GM10248 (cell line): ENCODE results near the gene SHANK1.

Source experiments
- CTCF ChIA-PET: fragments of 300-600 bp; sonication (Branson Sonifier 250); formaldehyde crosslinking; extraction: SDS; loops from one replicate; lab custom pipeline; 2021; ENCODE audit warnings: antibody characterized with exemption; lab: Yijun Ruan, JAX
- POLR2A ChIA-PET: fragments of 350-650 bp; sonication (Branson Sonifier 250); formaldehyde crosslinking; extraction: SDS; loops from one replicate; lab custom pipeline; 2020; ENCODE audit warnings: antibody characterized with exemption; lab: Yijun Ruan, JAX
- DNase-seq: peaks from one replicate; pipeline ENCODE4 v3.0.0; 2012; ENCODE audit errors: extremely low spot score
- CTCF ChIP-seq: IDR thresholded peaks from 2 replicates; pipeline ENCODE4 v1.5.1; 2012; ENCODE audit warnings: mild to moderate bottlenecking, low read depth; ENCODE audit errors: extremely low read depth, missing control alignments, control extremely low read depth

The SHANK1 gene

DNA sequence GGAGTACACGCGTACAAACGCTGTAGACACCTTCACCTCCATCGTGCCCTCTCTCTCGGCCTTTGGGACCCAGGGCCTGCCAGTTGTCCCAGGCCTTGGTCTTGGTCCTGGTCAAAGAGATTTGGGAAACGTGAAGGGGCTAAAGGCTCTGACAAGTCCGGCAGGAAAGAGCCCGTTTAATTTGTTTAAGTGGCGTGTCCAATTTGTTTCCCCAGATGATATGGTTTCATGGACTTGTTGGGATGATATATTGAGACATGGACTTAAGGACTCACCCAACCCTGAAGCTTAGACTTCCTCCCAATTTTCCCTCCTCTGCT lies 6.3 kb upstream of the SHANK1 start:
- CTCF ChIA-PET = interaction anchor here (1.2 kb wide), 1 partner anchor 370 kb away, joined by 3 read pairs; no protein-coding TSS in a partner anchor
- no peak for TF ChIP-seq CTCF
- DNase-seq = no peak
- POLR2A ChIA-PET = no interaction called here

GRCh38 chr19:50725218-50725910 lies 5.8 kb upstream of the SHANK1 start:
- ChIA-PET CTCF (interaction anchor here (0.9 to 1.6 kb wide), 12 partner anchors 9 to 397 kb away, joined by 3 to 9 read pairs (median 5); partner anchors contain the start of gene KCNC3), POLR2A (no interaction called here)
- DNase-seq = no peak
- TF ChIP-seq CTCF = no peak

DNA sequence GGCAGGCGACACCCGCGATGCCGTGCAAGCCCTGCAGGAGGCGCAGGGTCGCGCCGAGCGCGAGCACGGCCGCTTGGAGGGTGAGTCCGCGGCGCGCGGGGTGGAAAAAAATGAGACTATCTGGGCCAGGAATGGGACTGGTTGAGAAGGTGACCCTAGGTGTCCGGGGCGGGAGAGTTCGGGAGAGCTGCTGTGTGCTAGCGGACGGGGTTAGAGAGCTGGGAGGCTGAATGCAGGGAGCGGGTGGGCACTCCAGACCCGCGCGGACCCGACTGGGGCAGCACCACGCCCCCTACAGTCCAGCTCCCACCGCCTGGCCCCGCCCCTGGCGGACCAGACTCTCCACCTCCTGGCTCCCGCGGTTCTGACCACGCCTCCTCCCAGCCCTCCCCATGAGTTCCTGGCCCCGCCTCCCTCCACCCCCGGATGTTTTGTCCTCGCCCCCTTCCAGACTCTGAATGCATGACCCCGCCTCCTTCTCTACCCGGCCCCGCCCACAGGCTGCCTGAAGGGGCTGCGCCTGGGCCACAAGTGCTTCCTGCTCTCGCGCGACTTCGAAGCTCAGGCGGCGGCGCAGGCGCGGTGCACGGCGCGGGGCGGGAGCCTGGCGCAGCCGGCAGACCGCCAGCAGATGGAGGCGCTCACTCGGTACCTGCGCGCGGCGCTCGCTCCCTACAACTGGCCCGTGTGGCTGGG lies 5.1 kb upstream of the SHANK1 start:
- TF ChIP-seq CTCF = peak; percentile 46
- ChIA-PET CTCF (interaction anchor here (0.9 to 1.6 kb wide), 14 partner anchors 10 to 396 kb away, joined by 3 to 9 read pairs (median 4); partner anchors contain the start of gene KCNC3), POLR2A (no interaction called here)
- peak; percentile 100 for DNase-seq

DNA sequence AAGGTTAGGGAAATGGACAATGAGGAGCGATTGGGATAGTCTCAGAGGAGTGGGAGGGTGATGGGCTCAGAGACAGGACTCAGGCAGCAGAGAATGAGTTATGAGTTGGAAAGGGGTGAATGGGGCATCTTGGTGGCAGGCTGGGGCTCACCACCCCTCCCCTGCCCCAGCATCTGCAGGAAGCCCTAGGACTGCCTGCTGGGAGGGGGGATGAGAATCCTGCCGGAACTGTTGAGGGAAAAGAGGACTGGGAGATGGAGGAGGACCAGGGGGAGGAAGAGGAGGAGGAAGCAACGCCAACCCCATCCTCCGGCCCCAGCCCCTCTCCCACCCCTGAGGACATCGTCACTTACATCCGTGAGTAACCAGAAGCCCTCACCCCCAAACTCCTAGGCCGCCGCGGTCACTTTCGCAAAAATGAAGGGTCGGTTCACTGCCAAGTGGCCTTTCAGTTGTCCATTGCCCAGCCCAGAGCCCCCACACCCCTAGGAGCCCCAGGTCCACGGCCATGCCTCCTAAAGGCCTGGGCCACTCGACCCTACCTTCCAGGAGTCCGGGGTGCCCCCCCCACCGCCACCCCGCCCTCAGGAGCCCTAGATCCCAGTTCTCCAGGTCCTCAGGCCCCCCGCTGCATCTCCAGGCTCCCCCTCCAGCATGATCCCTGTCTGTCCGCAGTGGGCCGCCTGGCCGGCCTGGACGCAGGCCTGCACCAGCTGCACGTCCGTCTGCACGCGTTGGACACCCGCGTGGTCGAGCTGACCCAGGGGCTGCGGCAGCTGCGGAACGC lies 4.3 kb upstream of the SHANK1 start:
- TF ChIP-seq CTCF = no peak
- DNase-seq = no peak
- CTCF ChIA-PET = interaction anchor here (1.1 to 1.6 kb wide), 11 partner anchors 10 to 395 kb away, joined by 3 to 9 read pairs (median 4); partner anchors contain the start of gene KCNC3
- POLR2A ChIA-PET = no interaction called here

- CTCF ChIA-PET = no interaction called here
- DNase-seq = no peak
- POLR2A ChIA-PET = no interaction called here
- TF ChIP-seq CTCF = no peak
Measured at GRCh38 chr19:50723069-50723468, 3.5 kb upstream of the SHANK1 start, which contains the start of gene CLEC11A. Gene CLEC11A, plus strand, starts transcription at chr19:50723364. Its CDS starts 162 bp downstream, at chr19:50723526.
